Activated CD8-positive, alpha-beta memory T cell treated with anti-CD3 and anti-CD28 coated beads, Interleukin-2, amount 10 ng/mL, durations not matched to agents 7 days and 5 days (primary cell): ENCODE results near the gene CTCFL. TPM values are rescaled to one million over a fixed set of nuclear protein-coding genes. Genes with fewer than 3 reads are reported as not detected.

Experiments
- ATAC-seq: fragments of 150-1000 bp; cut with Tn5 transposase; one replicate; pipeline ENCODE4 v1.10.0; 2021; ENCODE audit warnings: moderate library complexity
- CTCF ChIA-PET: fragments of 350-600 bp; sonication (Branson Sonifier 250); formaldehyde crosslinking; loops from one replicate; lab custom pipeline; 2021; ENCODE audit warnings: antibody characterized with exemption; lab: Charles Lee
- DNase-seq: peaks from one replicate; pipeline ENCODE4 v3.0.0-alpha.2; 2020
- H3K27ac Mint-ChIP-seq: one replicate; pipeline ENCODE4 v1.8.0; 2021; ENCODE audit warnings: mild to moderate bottlenecking, mixed read lengths
- H3K27me3 Mint-ChIP-seq: one replicate; pipeline ENCODE4 v1.8.0; 2021; ENCODE audit warnings: mixed read lengths
- H3K36me3 Mint-ChIP-seq: one replicate; pipeline ENCODE4 v1.8.0; 2021; ENCODE audit warnings: mild to moderate bottlenecking, mixed read lengths
- H3K4me1 Mint-ChIP-seq: one replicate; pipeline ENCODE4 v1.8.0; 2021; ENCODE audit warnings: mixed read lengths
- H3K4me3 Mint-ChIP-seq: one replicate; pipeline ENCODE4 v1.8.0; 2021; ENCODE audit warnings: mild to moderate bottlenecking, moderate library complexity, mixed read lengths
- H3K9me3 Mint-ChIP-seq: one replicate; pipeline ENCODE4 v1.8.0; 2022; ENCODE audit warnings: low read depth, mixed read lengths
- total RNA-seq, 2 experiments: library from RNA; stranded (reverse); gene quantifications; one replicate each; pipeline ENCODE4 v1.2.3, GENCODE V29; 2021

The CTCFL gene
- total RNA-seq, 2 experiments from 2014 or later: not detected

- H3K27ac Mint-ChIP-seq: no peak overlapping the region
- H3K36me3 Mint-ChIP-seq: no peaks in the 10 kb centered on the region
- DNase-seq: no peak
- no peaks in the 10 kb centered on the region for H3K9me3 Mint-ChIP-seq
- peaks cover 18% of the 10 kb centered on the region for H3K27me3 Mint-ChIP-seq
- no peak overlapping the region for H3K4me3 Mint-ChIP-seq
- no peak for ATAC-seq
- H3K4me1 Mint-ChIP-seq: peaks cover 6% of the 10 kb centered on the region
- CTCF ChIA-PET: no interaction called here
Observed at GRCh38 chr20:57484772-57485171, 40.2 kb downstream of the CTCFL start.

GRCh38 chr20:57483287-57484050 lies 41.5 kb downstream of the CTCFL start:
- ATAC-seq: no peak
- no peak overlapping the region for H3K4me3 Mint-ChIP-seq
- H3K27ac Mint-ChIP-seq: no peak overlapping the region
- no peaks in the 10 kb centered on the region for H3K9me3 Mint-ChIP-seq
- CTCF ChIA-PET: no interaction called here
- peaks cover 6% of the 10 kb centered on the region for H3K4me1 Mint-ChIP-seq
- no peak for DNase-seq
- H3K36me3 Mint-ChIP-seq: no peaks in the 10 kb centered on the region
- H3K27me3 Mint-ChIP-seq: peaks cover 22% of the 10 kb centered on the region

GRCh38 chr20:57482796-57483195 lies 42.1 kb downstream of the CTCFL start:
- H3K4me1 Mint-ChIP-seq: peaks cover 6% of the 10 kb centered on the region
- no peak for ATAC-seq
- H3K36me3 Mint-ChIP-seq: no peaks in the 10 kb centered on the region
- no peak overlapping the region for H3K4me3 Mint-ChIP-seq
- H3K27ac Mint-ChIP-seq: no peak overlapping the region
- no peak for DNase-seq
- CTCF ChIA-PET: no interaction called here
- H3K9me3 Mint-ChIP-seq: no peaks in the 10 kb centered on the region
- H3K27me3 Mint-ChIP-seq: peaks cover 27% of the 10 kb centered on the region

GRCh38 chr20:57482148-57482547 lies 42.8 kb downstream of the CTCFL start:
- CTCF ChIA-PET: no interaction called here
- H3K9me3 Mint-ChIP-seq: no peaks in the 10 kb centered on the region
- H3K4me1 Mint-ChIP-seq: peaks cover 6% of the 10 kb centered on the region
- no peak overlapping the region for H3K27ac Mint-ChIP-seq
- H3K27me3 Mint-ChIP-seq: peaks cover 27% of the 10 kb centered on the region
- no peak overlapping the region for H3K4me3 Mint-ChIP-seq
- DNase-seq (no peak), ATAC-seq (no peak)
- no peaks in the 10 kb centered on the region for H3K36me3 Mint-ChIP-seq

GRCh38 chr20:57481281-57481711 lies 43.6 kb downstream of the CTCFL start:
- Mint-ChIP-seq H3K4me3 (no peak overlapping the region), H3K27me3 (peaks cover 22% of the 10 kb centered on the region), H3K36me3 (no peaks in the 10 kb centered on the region), H3K4me1 (peaks cover 10% of the 10 kb centered on the region), H3K9me3 (no peaks in the 10 kb centered on the region), H3K27ac (no peak overlapping the region)
- DNase-seq (no peak), ATAC-seq (no peak)
- CTCF ChIA-PET: interaction anchor here (0.6 to 0.8 kb wide), 2 partner anchors 98 to 1068 kb away, joined by 3 read pairs; no protein-coding TSS in a partner anchor

- CTCF ChIA-PET: interaction anchor here (0.6 kb wide), 1 partner anchor 1067 kb away, joined by 3 read pairs; no protein-coding TSS in a partner anchor
- Mint-ChIP-seq H3K36me3 (no peaks in the 10 kb centered on the region), H3K4me3 (no peak overlapping the region), H3K27me3 (peaks cover 24% of the 10 kb centered on the region), H3K4me1 (peaks cover 17% of the 10 kb centered on the region), H3K9me3 (no peaks in the 10 kb centered on the region), H3K27ac (no peak overlapping the region)
- DNase-seq (no peak), ATAC-seq (no peak)
Observed at GRCh38 chr20:57480444-57481160, 44.3 kb downstream of the CTCFL start.

- Mint-ChIP-seq H3K4me3 (no peak overlapping the region), H3K4me1 (peaks cover 21% of the 10 kb centered on the region), H3K27ac (no peak overlapping the region), H3K27me3 (peaks cover 25% of the 10 kb centered on the region), H3K36me3 (no peaks in the 10 kb centered on the region), H3K9me3 (no peaks in the 10 kb centered on the region)
- CTCF ChIA-PET: interaction anchor here (0.6 to 1.3 kb wide), 2 partner anchors 14 to 96 kb away, joined by 3 read pairs; no protein-coding TSS in a partner anchor
- ATAC-seq: no peak
- DNase-seq: no peak
Observed at GRCh38 chr20:57479196-57479595, 45.7 kb downstream of the CTCFL start.

GRCh38 chr20:57478176-57478575 lies 46.8 kb downstream of the CTCFL start:
- ATAC-seq (no peak), DNase-seq (no peak)
- no peak overlapping the region for H3K27ac Mint-ChIP-seq
- peaks cover 23% of the 10 kb centered on the region for H3K27me3 Mint-ChIP-seq
- H3K9me3 Mint-ChIP-seq: no peaks in the 10 kb centered on the region
- CTCF ChIA-PET: interaction anchor here (1.3 kb wide), 1 partner anchor 13 kb away, joined by 3 read pairs; no protein-coding TSS in a partner anchor
- no peak overlapping the region for H3K4me3 Mint-ChIP-seq
- H3K4me1 Mint-ChIP-seq: peaks cover 30% of the 10 kb centered on the region
- no peaks in the 10 kb centered on the region for H3K36me3 Mint-ChIP-seq

GRCh38 chr20:57476641-57477461 lies 48.1 kb downstream of the CTCFL start:
- no peak overlapping the region for H3K27ac Mint-ChIP-seq
- no peaks in the 10 kb centered on the region for H3K9me3 Mint-ChIP-seq
- peaks cover 32% of the 10 kb centered on the region for H3K4me1 Mint-ChIP-seq
- H3K27me3 Mint-ChIP-seq: peaks cover 21% of the 10 kb centered on the region
- H3K4me3 Mint-ChIP-seq: no peak overlapping the region
- DNase-seq (no peak), ATAC-seq (no peak)
- H3K36me3 Mint-ChIP-seq: no peaks in the 10 kb centered on the region
- CTCF ChIA-PET: no interaction called here

- Mint-ChIP-seq H3K4me3 (no peak overlapping the region), H3K27ac (no peak overlapping the region), H3K27me3 (peaks cover 21% of the 10 kb centered on the region), H3K36me3 (no peaks in the 10 kb centered on the region), H3K9me3 (no peaks in the 10 kb centered on the region), H3K4me1 (peaks cover 27% of the 10 kb centered on the region)
- CTCF ChIA-PET: interaction anchor here (1.1 kb wide), 1 partner anchor 92 kb away, joined by 3 read pairs; no protein-coding TSS in a partner anchor
- DNase-seq (no peak), ATAC-seq (no peak)
Observed at GRCh38 chr20:57476084-57476526, 48.8 kb downstream of the CTCFL start.

GRCh38 chr20:57475388-57476083 lies 49.4 kb downstream of the CTCFL start:
- CTCF ChIA-PET: interaction anchor here (1.1 kb wide), 1 partner anchor 92 kb away, joined by 3 read pairs; no protein-coding TSS in a partner anchor
- Mint-ChIP-seq H3K27me3 (peaks cover 23% of the 10 kb centered on the region), H3K4me3 (no peak overlapping the region), H3K36me3 (no peaks in the 10 kb centered on the region), H3K27ac (no peak overlapping the region), H3K4me1 (peaks cover 27% of the 10 kb centered on the region), H3K9me3 (no peaks in the 10 kb centered on the region)
- ATAC-seq (no peak), DNase-seq (no peak)

GRCh38 chr20:57474816-57475215 lies 50.1 kb downstream of the CTCFL start:
- Mint-ChIP-seq H3K4me3 (no peak overlapping the region), H3K9me3 (no peaks in the 10 kb centered on the region), H3K4me1 (peaks cover 27% of the 10 kb centered on the region), H3K27me3 (peaks cover 24% of the 10 kb centered on the region), H3K36me3 (no peaks in the 10 kb centered on the region), H3K27ac (no peak overlapping the region)
- ATAC-seq: no peak
- DNase-seq: no peak
- CTCF ChIA-PET: interaction anchor here (0.5 to 2.1 kb wide), 2 partner anchors 93 to 1397 kb away, joined by 3 to 7 read pairs; no protein-coding TSS in a partner anchor
